Endodermal cell (in vitro differentiated cells): ENCODE results near the gene CDS2. TPM values are rescaled to one million over a fixed set of nuclear protein-coding genes. Genes with fewer than 3 reads are reported as not detected.
"Not testable (repeated sequence)": the region's sequence is repeated elsewhere in the genome, so short reads cannot be mapped to it uniquely, and the experiment has no call there.

ENCODE experiments used
- DNase-seq: peaks from one replicate; pipeline ENCODE4 v3.0.0-alpha.2; 2017
- H3K27ac ChIP-seq: 2 replicates; pipeline ENCODE4 v1.5.1; 2013; ENCODE audit warnings: mild to moderate bottlenecking, low read depth, low read length, moderate library complexity
- H3K27me3 ChIP-seq: 2 replicates; pipeline ENCODE4 v1.6.1; 2013; ENCODE audit warnings: mild to moderate bottlenecking, low read length, moderate library complexity; ENCODE audit not compliant: insufficient read depth, control insufficient read depth, poor library complexity, severe bottlenecking
- H3K36me3 ChIP-seq: 2 replicates; pipeline ENCODE4 v1.7.0; 2013; ENCODE audit warnings: mild to moderate bottlenecking, low read length, moderate library complexity; ENCODE audit not compliant: control insufficient read depth, insufficient read depth
- H3K4me1 ChIP-seq: one replicate; pipeline ENCODE4 v1.7.0; 2013; ENCODE audit warnings: low read length; ENCODE audit not compliant: control insufficient read depth, insufficient read depth
- H3K4me3 ChIP-seq: 2 replicates; pipeline ENCODE4 v1.5.1; 2013; ENCODE audit warnings: mild to moderate bottlenecking, low read length, moderate library complexity
- H3K9ac ChIP-seq: 2 replicates; pipeline ENCODE4 v1.6.1; 2013; ENCODE audit warnings: mild to moderate bottlenecking, low read length, moderate library complexity; ENCODE audit not compliant: poor library complexity, severe bottlenecking; ENCODE audit errors: extremely low read depth
- H3K9me3 ChIP-seq: 2 replicates; pipeline ENCODE4 v1.6.1; 2013; ENCODE audit warnings: mild to moderate bottlenecking, low read length, moderate library complexity; ENCODE audit not compliant: control insufficient read depth
- H3K27ac Mint-ChIP-seq: 2 replicates; pipeline ENCODE4 v1.8.0; 2020; ENCODE audit warnings: mixed read lengths
- H3K27me3 Mint-ChIP-seq: 2 replicates; pipeline ENCODE4 v1.8.0; 2021; ENCODE audit warnings: mild to moderate bottlenecking, mixed read lengths; ENCODE audit not compliant: insufficient read depth
- H3K36me3 Mint-ChIP-seq: 2 replicates; pipeline ENCODE4 v1.8.0; 2020; ENCODE audit warnings: low read depth, mixed read lengths
- H3K4me1 Mint-ChIP-seq: 2 replicates; pipeline ENCODE4 v1.8.0; 2020; ENCODE audit warnings: mixed read lengths
- H3K4me3 Mint-ChIP-seq: 2 replicates; pipeline ENCODE4 v1.8.0; 2020; ENCODE audit warnings: mild to moderate bottlenecking, moderate library complexity, mixed read lengths
- H3K9me3 Mint-ChIP-seq: 2 replicates; pipeline ENCODE4 v1.8.0; 2020; ENCODE audit warnings: mild to moderate bottlenecking, mixed read lengths
- WGBS, 2 experiments: methylation state at CpG; one replicate each; pipeline versions ENCODE4 v1.1.5 to v1.1.7; 2013; ENCODE audit warnings: missing lambda C conversion rate in 2 of 2, mixed read lengths in 1 of 2; ENCODE audit not compliant: insufficient coverage in 1 of 2, insufficient read length in 1 of 2; 5-methylcytosine and 5-hydroxymethylcytosine counted together
- total RNA-seq, 2 donors: library from RNA; stranded (reverse); fragmentation: NEBNext Ultra II Directional in 1 of 2; extraction: Animal tissue kit (Norgen Biotek cat#: 25700) in 1 of 2; gene quantifications; 2 replicates in 1 of 2; 3 replicates in 1 of 2; pipeline ENCODE4 v1.2.1, GENCODE V29; 2021
- TF ChIP-seq, protein P1 (sequence below): fragments of 200-600 bp; sonication (generic); conservative IDR thresholded peaks from 2 replicates; pipeline ENCODE4 v1.5.0; 2021; ENCODE audit warnings: antibody characterized with exemption, mild to moderate bottlenecking

The CDS2 gene
- total RNA-seq, 2 donors from 2014 or later, result 66.8 to 77.1 TPM

DNA sequence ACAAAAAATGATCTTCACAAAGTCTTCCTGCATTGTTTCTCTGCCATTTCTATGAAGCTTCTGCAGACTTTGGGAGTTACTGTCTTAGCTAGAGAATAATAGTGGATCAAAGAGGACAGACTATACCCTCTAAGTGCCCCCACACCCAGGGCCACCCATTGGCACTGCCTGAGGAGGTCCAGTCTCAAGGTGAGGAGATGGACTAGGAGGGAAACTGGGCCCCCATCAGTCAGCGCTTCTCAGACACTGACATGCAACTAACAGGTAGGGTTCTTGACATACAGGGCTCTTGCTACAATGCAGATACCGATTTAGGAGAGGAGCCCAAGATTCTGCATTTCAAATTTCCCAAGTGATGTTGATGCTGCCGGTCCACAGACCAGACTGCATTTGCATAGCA is 31.4 kb upstream of the CDS2 start:
- TF ChIP-seq, protein P1, sequence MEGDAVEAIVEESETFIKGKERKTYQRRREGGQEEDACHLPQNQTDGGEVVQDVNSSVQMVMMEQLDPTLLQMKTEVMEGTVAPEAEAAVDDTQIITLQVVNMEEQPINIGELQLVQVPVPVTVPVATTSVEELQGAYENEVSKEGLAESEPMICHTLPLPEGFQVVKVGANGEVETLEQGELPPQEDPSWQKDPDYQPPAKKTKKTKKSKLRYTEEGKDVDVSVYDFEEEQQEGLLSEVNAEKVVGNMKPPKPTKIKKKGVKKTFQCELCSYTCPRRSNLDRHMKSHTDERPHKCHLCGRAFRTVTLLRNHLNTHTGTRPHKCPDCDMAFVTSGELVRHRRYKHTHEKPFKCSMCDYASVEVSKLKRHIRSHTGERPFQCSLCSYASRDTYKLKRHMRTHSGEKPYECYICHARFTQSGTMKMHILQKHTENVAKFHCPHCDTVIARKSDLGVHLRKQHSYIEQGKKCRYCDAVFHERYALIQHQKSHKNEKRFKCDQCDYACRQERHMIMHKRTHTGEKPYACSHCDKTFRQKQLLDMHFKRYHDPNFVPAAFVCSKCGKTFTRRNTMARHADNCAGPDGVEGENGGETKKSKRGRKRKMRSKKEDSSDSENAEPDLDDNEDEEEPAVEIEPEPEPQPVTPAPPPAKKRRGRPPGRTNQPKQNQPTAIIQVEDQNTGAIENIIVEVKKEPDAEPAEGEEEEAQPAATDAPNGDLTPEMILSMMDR, result no peak
- DNase-seq, result no peak
- Mint-ChIP-seq H3K36me3 (peaks cover 36% of the 10 kb centered on the region), H3K4me3 (no peak overlapping the region), H3K27me3 (no peaks in the 10 kb centered on the region), H3K9me3 (no peaks in the 10 kb centered on the region), H3K4me1 (peaks cover 4% of the 10 kb centered on the region), H3K27ac (no peak overlapping the region)
- Histone ChIP-seq H3K27me3 (no peaks in the 10 kb centered on the region), H3K4me3 (no peak overlapping the region), H3K27ac (no peak overlapping the region), H3K36me3 (peaks cover 38% of the 10 kb centered on the region), H3K9ac (no peak overlapping the region), H3K9me3 (no peaks in the 10 kb centered on the region), H3K4me1 (no peaks in the 10 kb centered on the region)
- 91 to 92% methylated on average over 3 of the region's 3 CpGs for WGBS, 2 experiments

DNA sequence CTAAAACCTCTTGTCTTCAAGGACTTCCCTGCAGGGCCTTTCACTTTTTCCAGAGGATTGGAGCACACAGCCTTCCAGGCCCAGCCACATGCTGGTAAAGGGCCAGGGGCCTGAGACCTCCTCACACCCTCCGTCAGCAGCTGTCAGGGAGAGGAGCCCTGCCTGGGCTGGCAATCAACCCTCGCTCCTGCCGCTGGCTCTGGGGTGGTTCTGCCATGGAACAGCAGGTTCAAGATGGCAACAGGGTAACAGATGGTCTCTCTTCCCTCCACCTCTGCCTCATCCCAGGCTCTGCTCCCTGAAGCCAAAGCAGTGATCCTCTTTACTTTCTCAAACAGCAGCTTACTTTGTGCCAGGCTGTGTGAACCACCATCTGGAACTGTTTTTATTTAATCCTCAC is 30.9 kb upstream of the CDS2 start:
- Histone ChIP-seq H3K27ac (no peak overlapping the region), H3K9ac (no peak overlapping the region)
- H3K27ac Mint-ChIP-seq, result no peak overlapping the region

DNA sequence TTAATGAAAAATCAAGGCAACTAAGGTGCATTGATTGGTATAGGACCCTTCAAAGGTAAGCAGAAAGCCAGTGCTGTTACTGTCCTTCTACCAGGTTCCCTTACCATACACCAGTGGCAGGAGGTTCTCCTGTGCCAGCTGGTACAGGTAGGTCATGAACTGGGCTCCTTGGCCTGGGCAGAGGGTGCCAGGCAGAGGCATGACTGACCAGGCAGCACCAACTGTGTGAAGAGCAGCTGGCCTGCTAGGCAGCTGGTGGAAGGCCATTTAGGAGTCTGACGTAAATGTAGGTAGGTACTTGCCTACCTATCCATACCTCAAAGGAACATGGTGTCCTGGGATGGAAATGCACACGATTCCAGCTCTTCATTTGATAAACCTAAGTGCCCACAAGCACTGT is 30.3 kb upstream of the CDS2 start:
- peaks cover 39% of the 10 kb centered on the region for H3K36me3 Mint-ChIP-seq
- no peak for DNase-seq
- Histone ChIP-seq H3K27me3 (no peaks in the 10 kb centered on the region), H3K27ac (no peak overlapping the region), H3K4me3 (no peak overlapping the region), H3K9ac (no peak overlapping the region), H3K9me3 (no peaks in the 10 kb centered on the region), H3K4me1 (no peaks in the 10 kb centered on the region), H3K36me3 (peaks cover 46% of the 10 kb centered on the region)
- H3K9me3 Mint-ChIP-seq, result no peaks in the 10 kb centered on the region
- H3K4me1 Mint-ChIP-seq, result peaks cover 4% of the 10 kb centered on the region
- TF ChIP-seq, protein P1, result no peak
- H3K27ac Mint-ChIP-seq, result no peak overlapping the region
- no peaks in the 10 kb centered on the region for H3K27me3 Mint-ChIP-seq
- no peak overlapping the region for H3K4me3 Mint-ChIP-seq
- WGBS, 2 experiments, result 88 to 100% methylated on average over 2 of the region's 2 CpGs

More for the DNA sequence above, 30.9 kb upstream of the CDS2 start:
- Mint-ChIP-seq H3K9me3 (no peaks in the 10 kb centered on the region), H3K4me1 (peaks cover 4% of the 10 kb centered on the region), H3K36me3 (peaks cover 39% of the 10 kb centered on the region), H3K4me3 (no peak overlapping the region), H3K27me3 (no peaks in the 10 kb centered on the region)
- WGBS, 2 experiments, result 89% methylated on average over 3 of the region's 3 CpGs; no CpG with 5 or more reads in 1 of the 2 experiments
- Histone ChIP-seq H3K27me3 (no peaks in the 10 kb centered on the region), H3K4me1 (no peaks in the 10 kb centered on the region), H3K4me3 (no peak overlapping the region), H3K36me3 (peaks cover 41% of the 10 kb centered on the region), H3K9me3 (no peaks in the 10 kb centered on the region)
- TF ChIP-seq, protein P1, result no peak
- no peak for DNase-seq

DNA sequence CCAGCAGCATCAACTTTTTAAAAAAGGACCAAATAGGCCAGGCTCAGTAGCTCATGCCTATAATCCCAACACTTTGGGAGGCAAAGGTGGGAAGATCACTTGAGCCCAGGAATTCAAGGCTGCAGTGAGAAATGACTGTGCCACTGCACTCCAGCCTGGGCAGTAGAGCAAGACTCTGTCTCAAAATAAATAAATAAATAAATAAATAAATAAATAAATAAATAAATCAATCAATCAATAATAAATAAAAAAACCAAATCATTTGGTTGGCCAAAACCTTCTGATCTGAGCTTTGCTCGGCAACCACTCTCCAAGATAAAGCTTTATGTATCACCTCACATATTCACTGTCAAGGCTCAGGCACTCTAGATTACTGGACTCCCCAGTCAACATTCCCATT is 27.8 kb upstream of the CDS2 start:
- H3K4me3 ChIP-seq, H3K9me3 Mint-ChIP-seq: not testable (repeated sequence)

DNA sequence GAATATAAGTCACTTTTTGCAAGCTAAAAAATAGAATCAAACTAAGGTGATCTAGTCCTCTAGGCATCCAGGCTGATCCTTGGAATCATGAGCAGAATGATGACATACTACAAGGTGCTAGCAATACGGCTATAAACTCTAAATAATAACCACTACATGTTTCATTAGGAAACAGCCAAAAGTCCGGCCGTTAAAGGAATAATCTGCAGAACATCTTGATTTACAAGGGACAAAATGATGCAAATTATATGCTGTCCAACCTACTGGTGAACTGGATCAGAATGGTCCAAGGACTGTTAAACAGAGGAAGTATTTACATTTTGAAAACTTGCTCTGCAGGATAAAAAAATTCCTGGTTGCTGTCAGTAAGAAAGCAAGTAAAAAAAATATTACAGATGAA is 26.9 kb upstream of the CDS2 start:
- not testable (repeated sequence) for H3K27ac Mint-ChIP-seq, H3K9ac ChIP-seq, DNase-seq, H3K4me3 Mint-ChIP-seq, H3K27ac ChIP-seq, H3K4me3 ChIP-seq, H3K9me3 Mint-ChIP-seq, H3K27me3 ChIP-seq, H3K27me3 Mint-ChIP-seq, H3K4me1 ChIP-seq, H3K4me1 Mint-ChIP-seq, H3K9me3 ChIP-seq
- peaks cover 79% of the 10 kb centered on the region for H3K36me3 ChIP-seq
- 92 to 93% methylated on average over 2 to 3 of the region's 3 CpGs for WGBS, 2 experiments
- peaks cover 61% of the 10 kb centered on the region for H3K36me3 Mint-ChIP-seq

More for the DNA sequence above, 27.8 kb upstream of the CDS2 start:
- not testable (repeated sequence) for H3K4me1 ChIP-seq, H3K4me3 Mint-ChIP-seq, H3K27me3 Mint-ChIP-seq, H3K27me3 ChIP-seq, H3K9me3 ChIP-seq, DNase-seq, H3K27ac Mint-ChIP-seq, H3K4me1 Mint-ChIP-seq, H3K27ac ChIP-seq, H3K9ac ChIP-seq
- H3K36me3 ChIP-seq, result peaks cover 70% of the 10 kb centered on the region
- H3K36me3 Mint-ChIP-seq, result peaks cover 53% of the 10 kb centered on the region
- WGBS, 2 experiments, result 100% methylated on average over 1 of the region's 1 CpG
